ENCODE results near the gene COL15A1. TPM values are rescaled to one million over a fixed set of nuclear protein-coding genes. Genes with fewer than 3 reads are reported as not detected.

Gene COL15A1
- total and polyA plus RNA-seq, 10 donors = 0.33 to 9.3 (median 2.1) TPM

DNA sequence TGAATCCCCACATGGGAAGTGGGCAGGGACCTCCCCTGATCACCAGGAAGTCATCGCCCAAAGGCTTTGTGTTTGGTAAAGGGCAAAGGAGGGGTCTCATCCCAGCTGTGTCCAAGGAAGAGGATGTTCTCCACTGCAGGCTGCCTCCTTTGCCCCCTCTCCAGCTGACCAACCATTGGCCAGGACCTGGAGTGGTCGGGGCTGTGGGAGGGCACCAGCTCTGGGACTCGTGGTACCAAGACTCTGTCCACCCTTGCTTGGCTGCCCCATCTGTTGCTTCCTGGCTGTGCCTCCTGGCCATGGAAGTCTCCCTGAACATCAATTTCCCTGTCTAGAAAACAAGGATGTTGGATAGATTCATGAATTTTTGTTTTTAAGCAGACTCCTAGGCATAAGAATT lies 34.1 kb downstream of the COL15A1 start:
- H3K4me1 ChIP-seq = peaks cover 0 to 23% (median 11%) of the 10 kb centered on the region in 6 donors
- no peak for DNase-seq
- intact Hi-C loops (cut with DNase I; ENCODE audit: low total_unique reads) = no loop called here
- no peak overlapping the region for H3K4me3 ChIP-seq
- no peaks in the 10 kb centered on the region for H3K36me3 ChIP-seq
- TF ChIP-seq POLR2A (IDR thresholded peaks at IDR 0.05) (no peak), POLR2AphosphoS5 (IDR thresholded peaks at IDR 0.05) (no peak), CTCF (IDR thresholded peaks at IDR 0.05 in 8 of 11, conservative IDR thresholded peaks at IDR 0.05 in 3 of 11) (no peak)
- peaks cover 0 to 40% (median 7%) of the 10 kb centered on the region in 7 donors for H3K27me3 ChIP-seq (replicated peaks in 1 of 7)
- 76 to 89% (median 78%) methylated on average over 3 of the region's 3 CpGs for WGBS, 5 donors
- H3K9me3 ChIP-seq = no peaks in the 10 kb centered on the region
- H3K27ac ChIP-seq = peak overlapping the region in 1 of 8 donors; percentile 17

DNA sequence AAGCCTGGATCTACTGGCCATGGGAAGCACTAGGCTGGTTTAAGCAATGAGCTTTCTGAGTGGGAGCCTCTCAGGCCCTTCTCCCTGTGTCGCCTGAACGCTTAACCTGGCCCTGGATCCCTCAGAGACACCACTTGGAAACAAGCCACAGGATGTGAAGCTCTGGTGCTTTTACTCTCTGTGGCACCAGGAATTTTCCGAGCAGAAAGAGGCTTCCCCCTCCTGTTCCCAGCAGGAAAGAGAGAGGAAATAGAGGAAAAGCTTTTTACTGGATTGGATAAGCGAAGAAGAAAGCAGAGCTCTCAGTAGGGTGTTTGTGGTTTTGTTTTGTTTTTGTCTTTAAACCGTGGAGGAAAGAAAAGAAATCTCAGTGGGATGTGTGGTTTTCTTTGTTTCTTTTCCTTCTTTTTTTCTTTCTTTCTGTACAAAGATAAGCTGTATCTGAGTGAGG lies 34.5 kb downstream of the COL15A1 start:
- Histone ChIP-seq H3K4me1 (peaks cover 0 to 23% (median 11%) of the 10 kb centered on the region in 6 donors), H3K4me3 (no peak overlapping the region), H3K9me3 (no peaks in the 10 kb centered on the region), H3K27ac (peak overlapping the region in 1 of 8 donors; percentile 17), H3K27me3 (replicated peaks in 1 of 7) (peaks cover 0 to 35% (median 7%) of the 10 kb centered on the region in 7 donors), H3K36me3 (no peaks in the 10 kb centered on the region)
- intact Hi-C loops (cut with DNase I; ENCODE audit: low total_unique reads) = no loop called here
- no peak for DNase-seq
- no peak for TF ChIP-seq POLR2A (IDR thresholded peaks at IDR 0.05)
- no peak for TF ChIP-seq CTCF (IDR thresholded peaks at IDR 0.05 in 8 of 11, conservative IDR thresholded peaks at IDR 0.05 in 3 of 11)
- no peak for TF ChIP-seq POLR2AphosphoS5 (IDR thresholded peaks at IDR 0.05)
- 28 to 42% (median 35%) methylated on average over 5 of the region's 5 CpGs for whole genome bisulfite sequencing, 5 donors

DNA sequence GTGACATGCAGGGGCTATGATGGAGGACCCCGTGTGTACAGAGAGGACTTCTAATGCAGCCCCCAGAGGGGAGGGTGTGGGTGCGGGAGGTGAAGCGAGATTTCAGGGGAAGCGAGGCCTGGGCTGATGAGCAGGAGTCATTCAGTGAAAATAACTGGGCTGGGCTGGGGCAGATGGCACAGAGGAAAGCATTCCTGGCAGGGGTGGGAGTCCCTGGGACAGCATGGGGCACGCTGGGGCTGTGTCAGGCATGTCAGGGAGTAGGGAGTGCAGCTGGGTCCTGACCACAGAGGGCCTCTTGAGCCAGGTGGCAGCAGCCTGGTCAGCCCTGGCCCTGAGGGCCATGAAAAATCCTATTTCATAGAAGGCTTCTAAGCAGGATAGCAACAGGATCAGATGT lies 36.6 kb downstream of the COL15A1 start:
- WGBS, 5 donors = 84 to 98% (median 92%) methylated on average over 5 of the region's 5 CpGs
- no peaks in the 10 kb centered on the region for H3K36me3 ChIP-seq
- peaks cover 0 to 13% (median 3%) of the 10 kb centered on the region in 6 donors for H3K4me1 ChIP-seq
- H3K27ac ChIP-seq = no peak overlapping the region
- H3K9me3 ChIP-seq = no peaks in the 10 kb centered on the region
- intact Hi-C loops (cut with DNase I; ENCODE audit: low total_unique reads) = no loop called here
- no peak for TF ChIP-seq CTCF (IDR thresholded peaks at IDR 0.05 in 8 of 11, conservative IDR thresholded peaks at IDR 0.05 in 3 of 11)
- no peak for TF ChIP-seq POLR2AphosphoS5 (IDR thresholded peaks at IDR 0.05)
- TF ChIP-seq POLR2A (IDR thresholded peaks at IDR 0.05) = no peak
- H3K27me3 ChIP-seq (replicated peaks in 1 of 7) = peaks cover 0 to 15% (median 4%) of the 10 kb centered on the region in 7 donors
- no peak for DNase-seq
- no peak overlapping the region for H3K4me3 ChIP-seq

DNA sequence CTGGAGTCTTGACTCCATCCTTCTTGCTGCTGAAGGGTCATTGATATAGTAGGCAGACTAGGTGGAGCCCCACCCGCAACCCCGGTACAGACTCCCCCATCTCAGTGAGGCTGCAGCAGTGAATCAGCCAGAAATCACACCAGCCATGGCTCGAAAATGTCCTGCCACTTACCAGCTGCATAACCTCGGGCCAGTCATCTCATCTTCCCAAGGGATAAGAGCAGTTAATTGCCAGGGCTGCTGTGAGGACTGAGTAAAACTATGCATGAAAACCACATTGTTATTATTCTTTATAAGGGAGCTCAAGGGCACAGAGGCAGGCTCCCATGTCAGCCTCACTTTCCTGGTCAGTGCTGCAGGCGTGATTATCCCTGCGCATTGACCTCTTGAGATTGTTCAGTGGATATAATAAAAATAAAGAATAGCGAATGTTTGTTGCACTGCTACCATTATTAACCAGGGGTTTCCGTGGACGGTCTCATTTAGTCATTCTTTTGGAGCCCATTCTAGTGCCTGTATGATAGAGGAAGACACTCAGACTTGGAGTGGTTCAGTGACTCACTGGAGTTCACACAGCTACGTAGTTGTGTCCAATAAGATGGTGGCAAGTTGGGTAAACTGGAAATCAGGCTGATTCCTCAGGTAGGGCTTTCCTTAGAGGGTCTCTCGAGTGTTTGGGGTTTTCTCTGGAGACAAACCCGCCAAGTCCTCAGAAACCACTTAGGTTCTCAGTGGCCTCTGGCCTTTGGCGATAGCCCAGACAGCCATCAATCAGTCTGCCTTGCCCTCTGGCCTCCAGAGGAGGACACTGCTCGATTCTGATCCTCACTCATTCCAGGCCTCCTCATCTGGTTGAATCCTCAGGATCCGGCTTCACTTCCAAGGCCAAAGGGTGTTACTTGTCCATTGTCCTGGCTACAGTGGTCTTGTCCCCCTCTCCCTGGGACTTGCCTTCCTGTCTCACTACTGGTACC lies 39.9 kb downstream of the COL15A1 start:
- Histone ChIP-seq H3K36me3 (no peaks in the 10 kb centered on the region), H3K9me3 (no peaks in the 10 kb centered on the region), H3K4me1 (peaks cover 0 to 2% (median 0%) of the 10 kb centered on the region in 6 donors), H3K27me3 (replicated peaks in 1 of 7) (no peaks in the 10 kb centered on the region), H3K27ac (no peak overlapping the region), H3K4me3 (no peak overlapping the region)
- intact Hi-C loops (cut with DNase I; ENCODE audit: low total_unique reads) = no loop called here
- DNase-seq = no peak
- TF ChIP-seq CTCF (IDR thresholded peaks at IDR 0.05 in 8 of 11, conservative IDR thresholded peaks at IDR 0.05 in 3 of 11) (no peak), POLR2A (IDR thresholded peaks at IDR 0.05) (no peak)
- WGBS, 5 donors = 79 to 89% (median 88%) methylated on average over 15 of the region's 15 CpGs

All from spleen (tissue), 11 donors.